PC-3 (cell line): ENCODE measurements around the gene CRADD. TPM values are rescaled to one million over a fixed set of nuclear protein-coding genes. Genes with fewer than 3 reads are reported as not detected.

ENCODE experiments used
- ATAC-seq: fragments of 200-7000 bp; cut with Tn5 transposase; 2 replicates; pipeline ENCODE4 v1.9.1; 2020; ENCODE audit warnings: mild to moderate bottlenecking, moderate library complexity
- BruUV-seq: library from RNA; stranded (reverse); fragments of 400-500 nt; replicated peaks from 2 replicates; lab custom pipeline; 2021; lab: Mats Ljungman, UMichigan
- CTCF ChIA-PET: fragments of 300-600 bp; sonication (Branson Sonifier 250); formaldehyde crosslinking; loops from one replicate; lab custom pipeline; 2022; ENCODE audit warnings: antibody characterized with exemption; lab: Charles Lee
- POLR2A ChIA-PET: fragments of 300-600 bp; sonication (Branson Sonifier 250); formaldehyde crosslinking; loops from one replicate; lab custom pipeline; 2022; ENCODE audit warnings: antibody characterized with exemption; ENCODE audit not compliant: unreplicated experiment; lab: Charles Lee
- DNase-seq: peaks from one replicate; pipeline ENCODE4 v3.0.0-alpha.2; 2015
- H2AFZ ChIP-seq: fragments of 300-600 bp; sonication (generic); 2 replicates; pipeline ENCODE4 v1.6.0; 2016; ENCODE audit warnings: antibody characterized with exemption, low read length
- H3F3A ChIP-seq: fragments of 300-600 bp; sonication (generic); one replicate; pipeline ENCODE4 v1.6.0; 2017; ENCODE audit warnings: antibody characterized with exemption, low read length, control low read depth, mild to moderate bottlenecking; ENCODE audit not compliant: unreplicated experiment
- H3K27ac ChIP-seq: fragments of 300-600 bp; sonication (generic); 2 replicates; pipeline ENCODE4 v1.5.1; 2016; ENCODE audit warnings: mild to moderate bottlenecking, low read length
- H3K27me3 ChIP-seq: fragments of 300-600 bp; sonication (generic); 2 replicates; pipeline ENCODE4 v1.6.1; 2016; ENCODE audit warnings: low read length, mixed read lengths
- H3K36me3 ChIP-seq: fragments of 300-600 bp; sonication (generic); 2 replicates; pipeline ENCODE4 v1.6.1; 2016; ENCODE audit warnings: low read depth, mixed run types, low read length, mixed read lengths
- H3K4me1 ChIP-seq: fragments of 300-600 bp; sonication (generic); 2 replicates; pipeline ENCODE4 v1.5.1; 2016; ENCODE audit warnings: low read length; ENCODE audit not compliant: insufficient read depth
- H3K4me2 ChIP-seq: fragments of 300-600 bp; sonication (generic); 2 replicates; pipeline ENCODE4 v1.6.0; 2016; ENCODE audit warnings: low read length
- H3K4me3 ChIP-seq: fragments of 300-600 bp; sonication (generic); 2 replicates; pipeline ENCODE4 v1.5.1; 2016; ENCODE audit warnings: mild to moderate bottlenecking, low read length, mixed read lengths
- H3K79me2 ChIP-seq: fragments of 300-600 bp; sonication (generic); 2 replicates; pipeline ENCODE4 v1.6.1; 2017; ENCODE audit warnings: low read length, mixed read lengths
- H3K9ac ChIP-seq: fragments of 300-600 bp; sonication (generic); 2 replicates; pipeline ENCODE4 v1.6.0; 2016; ENCODE audit warnings: mild to moderate bottlenecking, low read length
- H3K9me2 ChIP-seq: fragments of 300-600 bp; sonication (generic); replicated peaks from 2 replicates; pipeline ENCODE4 v1.6.1; 2016; ENCODE audit warnings: mixed run types, low read length, mixed read lengths
- H3K9me3 ChIP-seq: fragments of 300-600 bp; sonication (generic); 2 replicates; pipeline ENCODE4 v1.6.1; 2016; ENCODE audit warnings: low read length, mixed read lengths
- H4K20me1 ChIP-seq: fragments of 300-600 bp; sonication (generic); 2 replicates; pipeline ENCODE4 v1.6.1; 2016; ENCODE audit warnings: low read length, mixed read lengths
- EZH2 ChIP-seq: fragments of 300-600 bp; sonication (generic); IDR thresholded peaks from one replicate; pipeline ENCODE4 v1.6.1; 2017; ENCODE audit warnings: antibody characterized with exemption, mild to moderate bottlenecking, low read length; ENCODE audit not compliant: unreplicated experiment
- EZH2phosphoT487 ChIP-seq: fragments of 300-600 bp; sonication (generic); IDR thresholded peaks from 2 replicates; pipeline ENCODE4 v1.6.1; 2018; ENCODE audit warnings: mild to moderate bottlenecking, antibody characterized with exemption, low read length, borderline replicate concordance
- intact Hi-C: fragments of 100-400 bp; cut with micrococcal nuclease; formaldehyde crosslinking; loops from 2 replicates; pipeline ENCODE4 v1.9.0; 2023
- total RNA-seq: library from RNA; depleted of rRNA; stranded (reverse); fragments of >200 nt; gene quantifications from 2 replicates; pipeline ENCODE4 v1.2.3, GENCODE V29; 2014
- TF ChIP-seq, protein P1 (sequence below): fragments of 300-600 bp; sonication (generic); conservative IDR thresholded peaks from 2 replicates; pipeline ENCODE4 v1.5.1; 2017; ENCODE audit warnings: antibody characterized with exemption, low read depth, mild to moderate bottlenecking, low read length

CRADD gene
- total RNA-seq, 1 experiment from 2014 or later: 11.4 TPM

DNA sequence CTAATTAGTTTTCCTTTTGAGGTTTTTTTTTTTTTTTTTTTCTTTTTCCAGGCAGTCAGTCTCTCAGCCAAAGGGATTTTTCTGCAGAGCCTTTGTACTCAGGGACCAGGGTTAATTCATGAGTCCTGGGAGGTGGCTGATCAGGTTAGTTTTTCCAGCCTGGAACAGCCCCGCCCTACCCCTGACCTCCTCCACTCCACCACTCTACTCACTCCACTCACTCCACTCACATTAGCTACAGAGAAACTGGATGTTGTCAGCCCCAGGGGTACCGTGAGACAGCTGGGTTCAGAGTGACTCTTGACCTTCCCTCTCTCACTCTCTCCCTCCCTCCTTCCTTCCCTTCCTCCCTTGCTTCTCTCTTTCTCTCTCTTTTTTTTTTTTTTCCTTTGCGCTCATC, 161.0 kb downstream of the CRADD start:
- DNase-seq (no peak), ATAC-seq (no peak)
- Histone ChIP-seq H3K27me3 (no peaks in the 10 kb centered on the region), H3K4me1 (0 out of 2 replicates have a peak, but pooled peaks cover 5% of the 10 kb centered on the region), H3K9me3 (no peaks in the 10 kb centered on the region), H3F3A (no peaks in the 10 kb centered on the region), H3K4me3 (no peak overlapping the region), H3K9me2 (no peaks in the 10 kb centered on the region), H3K4me2 (no peak overlapping the region), H3K36me3 (no peaks in the 10 kb centered on the region), H3K9ac (no peak overlapping the region), H4K20me1 (no peaks in the 10 kb centered on the region), H3K27ac (no peak overlapping the region), H3K79me2 (no peaks in the 10 kb centered on the region), H2AFZ (no peak overlapping the region)
- ChIA-PET POLR2A (no interaction called here), CTCF (interaction anchor here (0.6 to 1.6 kb wide), 3 partner anchors 71 to 1387 kb away, joined by 3 to 8 read pairs (median 6); no protein-coding TSS in a partner anchor)
- no peak for TF ChIP-seq EZH2phosphoT487
- no peak for TF ChIP-seq EZH2
- TF ChIP-seq, protein P1, sequence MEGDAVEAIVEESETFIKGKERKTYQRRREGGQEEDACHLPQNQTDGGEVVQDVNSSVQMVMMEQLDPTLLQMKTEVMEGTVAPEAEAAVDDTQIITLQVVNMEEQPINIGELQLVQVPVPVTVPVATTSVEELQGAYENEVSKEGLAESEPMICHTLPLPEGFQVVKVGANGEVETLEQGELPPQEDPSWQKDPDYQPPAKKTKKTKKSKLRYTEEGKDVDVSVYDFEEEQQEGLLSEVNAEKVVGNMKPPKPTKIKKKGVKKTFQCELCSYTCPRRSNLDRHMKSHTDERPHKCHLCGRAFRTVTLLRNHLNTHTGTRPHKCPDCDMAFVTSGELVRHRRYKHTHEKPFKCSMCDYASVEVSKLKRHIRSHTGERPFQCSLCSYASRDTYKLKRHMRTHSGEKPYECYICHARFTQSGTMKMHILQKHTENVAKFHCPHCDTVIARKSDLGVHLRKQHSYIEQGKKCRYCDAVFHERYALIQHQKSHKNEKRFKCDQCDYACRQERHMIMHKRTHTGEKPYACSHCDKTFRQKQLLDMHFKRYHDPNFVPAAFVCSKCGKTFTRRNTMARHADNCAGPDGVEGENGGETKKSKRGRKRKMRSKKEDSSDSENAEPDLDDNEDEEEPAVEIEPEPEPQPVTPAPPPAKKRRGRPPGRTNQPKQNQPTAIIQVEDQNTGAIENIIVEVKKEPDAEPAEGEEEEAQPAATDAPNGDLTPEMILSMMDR: no peak
- BruUV-seq: no TSS peak
- intact Hi-C loops: no loop called here

DNA sequence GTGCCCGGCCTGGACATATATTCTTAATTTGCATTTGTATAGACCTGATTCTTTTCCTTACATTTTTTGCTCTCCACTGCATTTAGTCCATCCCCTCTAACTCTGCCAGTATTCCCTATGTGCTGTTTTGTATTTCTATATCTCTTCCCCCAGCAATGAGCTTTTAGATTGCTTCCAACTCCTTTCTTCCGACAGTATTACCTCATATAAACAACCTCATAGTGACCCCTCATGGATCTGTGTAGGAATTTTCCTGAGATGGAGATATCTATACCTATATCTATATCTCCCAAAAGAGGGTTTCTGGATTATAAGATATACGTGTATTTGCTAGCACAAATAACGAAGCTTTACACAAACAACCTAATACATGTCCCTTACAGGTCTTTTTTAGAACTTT, 161.9 kb downstream of the CRADD start:
- Histone ChIP-seq H4K20me1 (no peaks in the 10 kb centered on the region), H3K4me2 (no peak overlapping the region), H3K27ac (no peak overlapping the region), H3K4me3 (no peak overlapping the region), H3K9ac (no peak overlapping the region), H3K9me2 (no peaks in the 10 kb centered on the region), H3K36me3 (no peaks in the 10 kb centered on the region), H3F3A (no peaks in the 10 kb centered on the region), H2AFZ (no peak overlapping the region), H3K27me3 (no peaks in the 10 kb centered on the region), H3K79me2 (no peaks in the 10 kb centered on the region), H3K9me3 (no peaks in the 10 kb centered on the region), H3K4me1 (0 out of 2 replicates have a peak, but pooled peaks cover 5% of the 10 kb centered on the region)
- peak; percentile 35 for DNase-seq
- TF ChIP-seq EZH2phosphoT487 (no peak), EZH2 (no peak)
- TF ChIP-seq, protein P1: peak; percentile 47
- POLR2A ChIA-PET: interaction anchor here (0.6 kb wide), 1 partner anchor 265 kb away, joined by 5 read pairs; no protein-coding TSS in a partner anchor
- BruUV-seq: no TSS peak
- CTCF ChIA-PET: interaction anchor here (0.5 to 1.6 kb wide), 3 partner anchors 49 to 263 kb away, joined by 3 to 6 read pairs (median 5); no protein-coding TSS in a partner anchor
- intact Hi-C loops: loop anchor here (1.0 kb wide), 1 partner anchor 72 kb away; no protein-coding TSS in a partner anchor
- ATAC-seq: peak; percentile 48

DNA sequence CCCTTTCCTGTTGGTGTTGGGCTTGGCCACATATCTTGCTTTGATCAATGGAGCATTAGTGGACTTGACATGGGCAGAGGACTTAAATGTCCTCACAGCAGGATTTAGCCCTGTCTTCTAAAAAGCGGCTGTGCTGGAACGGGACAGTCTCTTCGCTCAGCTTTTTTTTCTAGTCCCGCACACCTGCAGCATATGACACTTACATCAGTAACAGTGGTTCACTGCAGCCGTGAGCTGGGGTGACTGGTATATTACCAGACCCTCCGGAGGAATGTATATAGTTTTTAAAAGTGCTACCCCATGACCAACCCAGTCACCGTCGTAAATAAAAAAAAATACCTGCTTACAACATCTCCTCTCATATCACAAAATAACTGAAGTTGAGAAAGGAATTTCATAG, 164.5 kb downstream of the CRADD start:
- no peak for ATAC-seq
- Histone ChIP-seq H3K27ac (no peak overlapping the region), H3F3A (no peaks in the 10 kb centered on the region), H3K4me3 (no peak overlapping the region), H3K36me3 (no peaks in the 10 kb centered on the region), H3K9ac (no peak overlapping the region), H3K4me2 (no peak overlapping the region), H3K27me3 (no peaks in the 10 kb centered on the region), H4K20me1 (no peaks in the 10 kb centered on the region), H3K9me2 (no peaks in the 10 kb centered on the region), H3K9me3 (no peaks in the 10 kb centered on the region), H2AFZ (no peak overlapping the region), H3K79me2 (no peaks in the 10 kb centered on the region), H3K4me1 (0 out of 2 replicates have a peak, but pooled peaks cover 5% of the 10 kb centered on the region)
- no peak for DNase-seq
- intact Hi-C loops: no loop called here
- POLR2A ChIA-PET: no interaction called here
- no TSS peak for BruUV-seq
- TF ChIP-seq EZH2 (no peak), EZH2phosphoT487 (no peak)
- TF ChIP-seq, protein P1: no peak
- CTCF ChIA-PET: no interaction called here
